K562 (cell line): ENCODE results near the gene YES1.

Experiments
- KAT2B ChIP-seq: IDR thresholded peaks from one replicate; pipeline ENCODE4 v1.6.1; 2012; ENCODE audit warnings: low read depth, mild to moderate bottlenecking, control low read depth, inconsistent platforms, low read length, moderate library complexity
- KLF1 ChIP-seq: fragments of 450-650 bp; IDR thresholded peaks from 2 replicates; pipeline ENCODE4 v1.6.1; 2016; ENCODE audit warnings: missing genetic modification characterization, missing compliant biosample characterization
- NCOR1 ChIP-seq: fragments of 450-650 bp; IDR thresholded peaks from 2 replicates; pipeline ENCODE4 v1.6.1; 2016; ENCODE audit warnings: mild to moderate bottlenecking, moderate library complexity
- RAD21 ChIP-seq, 2 experiments: fragments of 250-450 bp in 1 of 2; fragments of 450-650 bp in 1 of 2; sonication (Bioruptor Pico) in 1 of 2; formaldehyde crosslinking in 1 of 2; IDR thresholded peaks in 1 of 2; conservative IDR thresholded peaks in 1 of 2; 2 replicates each; pipeline versions ENCODE4 v1.4.0 to v1.8.0; 2020 to 2022; ENCODE audit warnings: mild to moderate bottlenecking in 2 of 2, moderate library complexity in 1 of 2
- RCOR1 ChIP-seq, 2 experiments: IDR thresholded peaks; 2 replicates each; pipeline ENCODE4 v1.6.1; 2012; ENCODE audit warnings: low read depth in 2 of 2, low read length in 2 of 2, borderline replicate concordance in 1 of 2, improper control_type of control experiment in 1 of 2
- SIRT6 ChIP-seq: IDR thresholded peaks from one replicate; pipeline ENCODE4 v1.6.1; 2012; ENCODE audit warnings: low read depth, mild to moderate bottlenecking, control low read depth, inconsistent platforms, low read length, moderate library complexity
- ZNF232 ChIP-seq: sonication (generic); formaldehyde crosslinking; IDR thresholded peaks from 2 replicates; pipeline ENCODE4 v1.8.0; 2022; ENCODE audit warnings: mild to moderate bottlenecking, missing genetic modification reagents
- ZNF431 ChIP-seq: sonication (generic); formaldehyde crosslinking; IDR thresholded peaks from 2 replicates; pipeline ENCODE4 v1.8.0; 2022; ENCODE audit warnings: mild to moderate bottlenecking, missing genetic modification reagents

DNA sequence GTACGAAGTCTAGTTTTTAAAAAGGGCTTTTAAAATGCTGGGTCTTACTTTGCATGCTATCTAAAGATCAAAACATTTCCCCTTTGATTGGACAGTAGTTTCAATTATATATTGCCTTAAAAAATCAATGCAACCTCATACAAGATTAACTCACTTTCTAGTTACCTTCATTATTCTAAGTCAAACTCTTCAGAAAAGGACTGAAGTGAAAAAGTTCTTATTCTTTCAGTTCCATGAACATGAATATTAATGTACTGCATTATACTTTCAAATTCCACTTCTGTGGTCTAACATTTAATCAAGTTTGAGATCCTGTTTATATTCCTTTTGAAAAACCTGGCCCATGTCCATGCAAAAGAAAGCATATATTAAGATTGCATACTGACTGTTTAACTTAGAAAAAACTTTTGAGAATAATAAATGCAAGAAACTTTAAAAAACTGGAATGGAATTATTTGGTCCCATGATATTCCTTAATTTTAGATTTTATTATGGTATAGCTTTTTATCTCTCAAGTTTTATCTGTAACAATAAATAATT is 88.4 kb downstream of the YES1 start:
- TF ChIP-seq KLF1 (tag): no peak
- TF ChIP-seq RCOR1 (IDR thresholded peaks at IDR 0.05; ENCODE audit: borderline replicate concordance in 1 of 2, low read depth in 2 of 2, low read length in 2 of 2): no peak
- no peak for TF ChIP-seq KAT2B
- TF ChIP-seq RAD21 (CRISPR knock-in tag; conservative IDR thresholded peaks at IDR 0.05 in 1 of 2, IDR thresholded peaks at IDR 0.05 in 1 of 2): no peak
- no peak for TF ChIP-seq NCOR1
- no peak for TF ChIP-seq ZNF232 (CRISPR knock-in tag)
- no peak for TF ChIP-seq SIRT6
- no peak for TF ChIP-seq ZNF431 (CRISPR knock-in tag)
